Lower leg skin (tissue), 4 donors: ENCODE measurements around the gene RCAN2. TPM values are rescaled to one million over a fixed set of nuclear protein-coding genes. Genes with fewer than 3 reads are reported as not detected.

Experiments used
- DNase-seq, 2 donors: peaks; one replicate each; pipeline ENCODE4 v3.0.0-alpha.2; 2019; ENCODE audit warnings: low spot score in 2 of 2
- H3K4me3 ChIP-seq: fragments of 200-600 bp; sonication (generic); 2 replicates; pipeline ENCODE4 v1.5.1; 2017; ENCODE audit warnings: mild to moderate bottlenecking, low read depth; ENCODE audit not compliant: poor library complexity, severe bottlenecking
- POLR2A ChIP-seq, 2 donors: fragments of 450-650 bp; IDR thresholded peaks; one replicate each; pipeline ENCODE4 v1.6.1; 2016 to 2017; ENCODE audit warnings: antibody characterized with exemption in 2 of 2, mild to moderate bottlenecking in 1 of 2, moderate library complexity in 1 of 2
- WGBS, 2 donors: methylation state at CpG; one replicate each; pipeline ENCODE4 v1.1.5; 2018; 5-methylcytosine and 5-hydroxymethylcytosine counted together
- intact Hi-C: fragments of 100-400 bp; cut with DNase I; formaldehyde crosslinking; loops from one replicate; pipeline ENCODE4 v1.15.0; 2023; ENCODE audit warnings: low total_unique reads
- total RNA-seq, 4 donors: library from RNA; depleted of rRNA; stranded (reverse); fragments of >200 nt; gene quantifications; one replicate each; pipeline ENCODE4 v1.1.0, GENCODE V29; 2016
- TF ChIP-seq, protein P1 (sequence below), 3 donors: fragments of 450-650 bp; IDR thresholded peaks; one replicate each; pipeline ENCODE4 v1.5.1; 2016; ENCODE audit warnings: antibody characterized with exemption in 3 of 3, mild to moderate bottlenecking in 3 of 3, moderate library complexity in 2 of 3

RCAN2 gene
- total RNA-seq, 4 donors from 2014 or later, result 3.7 to 18.7 (median 12.8) TPM

DNA sequence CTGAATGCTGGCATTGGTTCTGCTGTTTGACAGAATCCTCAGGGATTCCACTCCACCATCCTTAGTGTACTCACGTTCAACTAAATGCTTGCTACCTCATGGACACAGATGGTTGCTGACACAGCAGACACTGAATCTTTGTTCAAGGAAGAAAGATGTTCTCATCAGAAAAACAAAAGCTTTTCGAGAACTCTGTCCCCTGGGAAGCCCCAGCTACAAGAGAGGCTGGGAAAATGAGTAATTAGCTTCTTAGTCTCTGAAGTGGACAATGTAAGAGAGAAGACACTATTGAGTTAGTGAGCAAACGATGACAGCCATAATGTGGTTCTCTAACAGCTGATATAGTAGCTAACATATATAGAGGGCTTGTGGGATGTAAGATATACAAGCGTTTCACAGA, 289.5 kb downstream of the RCAN2 start:
- 82 to 84% methylated on average over 4 of the region's 4 CpGs for WGBS, 2 donors
- TF ChIP-seq POLR2A (IDR thresholded peaks at IDR 0.05), result no peak
- TF ChIP-seq, protein P1, sequence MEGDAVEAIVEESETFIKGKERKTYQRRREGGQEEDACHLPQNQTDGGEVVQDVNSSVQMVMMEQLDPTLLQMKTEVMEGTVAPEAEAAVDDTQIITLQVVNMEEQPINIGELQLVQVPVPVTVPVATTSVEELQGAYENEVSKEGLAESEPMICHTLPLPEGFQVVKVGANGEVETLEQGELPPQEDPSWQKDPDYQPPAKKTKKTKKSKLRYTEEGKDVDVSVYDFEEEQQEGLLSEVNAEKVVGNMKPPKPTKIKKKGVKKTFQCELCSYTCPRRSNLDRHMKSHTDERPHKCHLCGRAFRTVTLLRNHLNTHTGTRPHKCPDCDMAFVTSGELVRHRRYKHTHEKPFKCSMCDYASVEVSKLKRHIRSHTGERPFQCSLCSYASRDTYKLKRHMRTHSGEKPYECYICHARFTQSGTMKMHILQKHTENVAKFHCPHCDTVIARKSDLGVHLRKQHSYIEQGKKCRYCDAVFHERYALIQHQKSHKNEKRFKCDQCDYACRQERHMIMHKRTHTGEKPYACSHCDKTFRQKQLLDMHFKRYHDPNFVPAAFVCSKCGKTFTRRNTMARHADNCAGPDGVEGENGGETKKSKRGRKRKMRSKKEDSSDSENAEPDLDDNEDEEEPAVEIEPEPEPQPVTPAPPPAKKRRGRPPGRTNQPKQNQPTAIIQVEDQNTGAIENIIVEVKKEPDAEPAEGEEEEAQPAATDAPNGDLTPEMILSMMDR (IDR thresholded peaks at IDR 0.05), result no peak
- no peak overlapping the region for H3K4me3 ChIP-seq
- intact Hi-C loops, result no loop called here
- no peak for DNase-seq

DNA sequence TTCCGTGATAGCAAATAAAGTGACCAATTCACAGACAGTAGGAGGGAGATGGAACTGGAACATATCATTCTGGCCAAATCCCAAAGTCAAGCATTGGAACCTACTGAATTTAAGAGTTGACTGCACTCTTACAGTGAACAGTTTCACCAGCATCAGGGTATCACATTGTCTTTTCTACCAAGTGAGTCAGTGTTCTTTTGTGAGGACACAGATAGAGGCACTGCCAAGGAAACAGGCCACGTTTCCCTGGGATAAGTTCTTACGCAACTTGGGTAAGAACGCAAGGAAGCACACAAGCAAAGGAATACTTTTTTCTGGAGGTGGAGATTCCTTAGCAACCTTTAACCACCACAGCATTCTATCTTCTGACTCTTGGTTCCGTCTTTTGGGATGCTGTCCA, 291.9 kb downstream of the RCAN2 start:
- H3K4me3 ChIP-seq, result no peak overlapping the region
- intact Hi-C loops, result no loop called here
- DNase-seq, result no peak
- 72 to 77% methylated on average over 5 of the region's 5 CpGs for WGBS, 2 donors
- TF ChIP-seq POLR2A (IDR thresholded peaks at IDR 0.05), result no peak
- TF ChIP-seq, protein P1 (IDR thresholded peaks at IDR 0.05), result no peak

DNA sequence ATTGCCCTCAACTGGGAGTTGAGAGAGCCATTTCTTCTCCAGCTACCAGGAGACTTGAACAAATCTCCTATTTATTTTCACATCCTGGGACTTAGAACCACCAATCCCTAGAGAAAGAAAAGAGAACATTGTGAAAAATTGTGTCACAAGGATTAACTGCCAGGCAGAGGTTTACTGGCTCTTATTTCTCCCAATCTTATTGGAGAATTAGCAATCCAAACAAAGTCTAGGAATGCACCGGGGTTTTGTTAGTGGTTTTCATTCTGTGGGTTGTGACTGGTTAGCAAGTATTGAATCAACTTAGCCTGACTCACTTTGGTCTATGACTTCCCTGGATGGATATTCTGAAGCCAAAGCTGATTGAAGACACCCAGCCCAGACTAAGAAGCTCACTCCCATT, 299.3 kb downstream of the RCAN2 start:
- DNase-seq, result no peak
- TF ChIP-seq, protein P1 (IDR thresholded peaks at IDR 0.05), result no peak
- no peak for TF ChIP-seq POLR2A (IDR thresholded peaks at IDR 0.05)
- intact Hi-C loops, result no loop called here
- H3K4me3 ChIP-seq, result no peak overlapping the region
- 74 to 82% methylated on average over 1 of the region's 1 CpG for WGBS, 2 donors

DNA sequence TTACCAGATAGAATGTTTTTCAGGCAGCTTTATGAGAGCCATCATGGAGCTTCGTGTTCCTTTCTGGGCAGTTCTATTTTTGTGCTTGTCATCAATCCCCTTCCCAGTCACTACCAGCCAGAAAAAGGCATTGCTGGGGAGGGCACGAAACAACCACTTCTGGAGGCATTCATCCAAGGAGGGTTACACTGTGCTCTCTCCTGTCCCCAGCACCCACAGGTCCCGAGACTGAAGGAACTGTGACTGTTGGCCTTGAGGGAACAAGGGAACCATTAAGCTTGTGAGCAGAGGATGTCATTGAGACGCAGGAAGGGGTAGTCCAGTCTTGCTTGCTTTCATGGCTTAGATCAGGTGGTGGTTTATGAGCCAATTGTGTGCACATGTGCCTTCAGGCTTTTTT, 300.4 kb downstream of the RCAN2 start:
- DNase-seq, result no peak
- intact Hi-C loops, result no loop called here
- 72 to 82% methylated on average over 4 of the region's 4 CpGs for WGBS, 2 donors
- TF ChIP-seq POLR2A (IDR thresholded peaks at IDR 0.05), result no peak
- TF ChIP-seq, protein P1 (IDR thresholded peaks at IDR 0.05), result no peak
- no peak overlapping the region for H3K4me3 ChIP-seq

DNA sequence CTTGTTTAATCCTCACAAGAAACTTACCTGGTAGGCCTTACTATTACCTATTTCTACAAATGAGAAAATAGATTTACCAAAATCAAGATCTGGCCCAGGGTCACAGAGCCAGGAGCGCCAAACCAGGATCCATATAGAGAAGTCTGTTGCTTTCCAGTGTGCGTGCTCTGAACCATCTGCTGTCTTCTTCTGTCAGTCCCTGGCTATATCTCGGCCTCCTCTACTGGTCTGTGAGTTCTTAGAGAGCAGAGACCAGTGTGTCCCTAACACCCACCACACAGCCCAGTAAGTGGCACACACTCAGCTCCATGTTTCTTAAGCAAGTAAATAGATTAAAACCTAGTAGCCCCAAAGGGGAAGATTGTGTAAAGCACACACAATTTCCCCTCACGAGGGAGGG, 301.5 kb downstream of the RCAN2 start:
- intact Hi-C loops, result no loop called here
- no peak for DNase-seq
- whole genome bisulfite sequencing, 2 donors, result 91% methylated on average over 4 of the region's 4 CpGs
- TF ChIP-seq, protein P1 (IDR thresholded peaks at IDR 0.05), result no peak
- TF ChIP-seq POLR2A (IDR thresholded peaks at IDR 0.05), result no peak
- no peak overlapping the region for H3K4me3 ChIP-seq

DNA sequence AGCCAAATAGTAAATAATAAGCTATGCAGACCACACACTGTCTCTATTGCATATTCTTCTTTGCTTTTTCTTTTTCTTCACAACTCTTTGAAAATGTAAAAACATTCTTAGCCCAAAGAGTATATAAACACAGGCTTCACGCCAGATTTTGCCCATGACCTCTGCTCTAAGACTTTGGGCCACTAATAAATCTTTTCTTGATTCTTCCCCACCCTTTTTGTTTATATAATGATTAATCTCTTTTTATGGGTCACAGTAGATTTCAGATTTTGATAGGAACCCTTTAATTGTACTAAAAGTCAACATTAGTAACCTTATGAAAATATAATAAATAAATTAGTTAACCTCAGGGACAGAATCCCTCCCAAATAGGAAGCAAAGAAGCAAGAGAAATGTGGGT, 304.7 kb downstream of the RCAN2 start:
- DNase-seq, result no peak
- 71 to 87% methylated on average over 1 of the region's 1 CpG for WGBS, 2 donors
- TF ChIP-seq, protein P1 (IDR thresholded peaks at IDR 0.05), result no peak
- no peak for TF ChIP-seq POLR2A (IDR thresholded peaks at IDR 0.05)
- H3K4me3 ChIP-seq, result no peak overlapping the region
- intact Hi-C loops, result no loop called here
